ENCODE data around the gene TTC39A. TPM values are rescaled to one million over a fixed set of nuclear protein-coding genes. Genes with fewer than 3 reads are reported as not detected.

The TTC39A gene
- total RNA-seq, 2 donors from 2014 or later, result 0.78 TPM; not detected in 1

- ATAC-seq, result no peak
- Mint-ChIP-seq H3K27ac (no peak overlapping the region), H3K27me3 (peaks cover 16 to 27% of the 10 kb centered on the region in 2 donors), H3K4me3 (no peak overlapping the region), H3K36me3 (no peaks in the 10 kb centered on the region), H3K4me1 (ENCODE audit: low read depth in 2 of 2) (no peaks in the 10 kb centered on the region), H3K9me3 (no peaks in the 10 kb centered on the region)
- no peak for DNase-seq (ENCODE audit: low spot score)
Observed at GRCh38 chr1:51346086-51346942, 16.0 kb upstream of the TTC39A start.

GRCh38 chr1:51345300-51345687, 14.9 kb upstream of the TTC39A start:
- Mint-ChIP-seq H3K4me3 (no peak overlapping the region), H3K9me3 (no peaks in the 10 kb centered on the region), H3K27me3 (peaks cover 16 to 27% of the 10 kb centered on the region in 2 donors), H3K36me3 (no peaks in the 10 kb centered on the region), H3K4me1 (ENCODE audit: low read depth in 2 of 2) (no peaks in the 10 kb centered on the region), H3K27ac (no peak overlapping the region)
- ATAC-seq, result no peak
- DNase-seq (ENCODE audit: low spot score), result no peak

- Mint-ChIP-seq H3K4me3 (no peak overlapping the region), H3K36me3 (no peaks in the 10 kb centered on the region), H3K27me3 (peaks cover 16 to 27% of the 10 kb centered on the region in 2 donors), H3K4me1 (ENCODE audit: low read depth in 2 of 2) (no peaks in the 10 kb centered on the region), H3K27ac (no peak overlapping the region), H3K9me3 (no peaks in the 10 kb centered on the region)
- DNase-seq (ENCODE audit: low spot score), result no peak
- ATAC-seq, result peak; percentile 16 to 25
Observed at GRCh38 chr1:51344602-51345299, 14.4 kb upstream of the TTC39A start.

GRCh38 chr1:51344276-51344601, 13.9 kb upstream of the TTC39A start:
- ATAC-seq, result peak in 1 of 2 donors; percentile 3
- no peak overlapping the region for H3K4me3 Mint-ChIP-seq

GRCh38 chr1:51343624-51344023, 13.3 kb upstream of the TTC39A start:
- no peaks in the 10 kb centered on the region for H3K36me3 Mint-ChIP-seq
- no peaks in the 10 kb centered on the region for H3K4me1 Mint-ChIP-seq (ENCODE audit: low read depth in 2 of 2)
- DNase-seq (ENCODE audit: low spot score) (no peak), ATAC-seq (no peak)
- H3K27me3 Mint-ChIP-seq, result peaks cover 16 to 27% of the 10 kb centered on the region in 2 donors
- H3K9me3 Mint-ChIP-seq, result no peaks in the 10 kb centered on the region
- H3K4me3 Mint-ChIP-seq, result no peak overlapping the region
- H3K27ac Mint-ChIP-seq, result no peak overlapping the region

More at GRCh38 chr1:51344276-51344601, 13.9 kb upstream of the TTC39A start:
- Mint-ChIP-seq H3K36me3 (no peaks in the 10 kb centered on the region), H3K9me3 (no peaks in the 10 kb centered on the region), H3K4me1 (ENCODE audit: low read depth in 2 of 2) (no peaks in the 10 kb centered on the region), H3K27me3 (peaks cover 16 to 27% of the 10 kb centered on the region in 2 donors), H3K27ac (no peak overlapping the region)
- DNase-seq (ENCODE audit: low spot score), result no peak

GRCh38 chr1:51342591-51343206, 12.3 kb upstream of the TTC39A start:
- ATAC-seq, result no peak
- Mint-ChIP-seq H3K4me3 (no peak overlapping the region), H3K27ac (no peak overlapping the region), H3K36me3 (no peaks in the 10 kb centered on the region), H3K9me3 (no peaks in the 10 kb centered on the region), H3K4me1 (ENCODE audit: low read depth in 2 of 2) (no peaks in the 10 kb centered on the region), H3K27me3 (peaks cover 16 to 27% of the 10 kb centered on the region in 2 donors)
- DNase-seq (ENCODE audit: low spot score), result no peak

GRCh38 chr1:51341876-51342496, 11.6 kb upstream of the TTC39A start:
- Mint-ChIP-seq H3K9me3 (no peaks in the 10 kb centered on the region), H3K27me3 (peaks cover 16 to 25% of the 10 kb centered on the region in 2 donors), H3K4me3 (no peak overlapping the region), H3K4me1 (ENCODE audit: low read depth in 2 of 2) (no peaks in the 10 kb centered on the region), H3K36me3 (no peaks in the 10 kb centered on the region), H3K27ac (no peak overlapping the region)
- ATAC-seq, result no peak
- DNase-seq (ENCODE audit: low spot score), result no peak

- no peak for ATAC-seq
- no peaks in the 10 kb centered on the region for H3K36me3 Mint-ChIP-seq
- H3K9me3 Mint-ChIP-seq, result no peaks in the 10 kb centered on the region
- no peaks in the 10 kb centered on the region for H3K4me1 Mint-ChIP-seq (ENCODE audit: low read depth in 2 of 2)
- DNase-seq (ENCODE audit: low spot score), result no peak
- no peak overlapping the region for H3K4me3 Mint-ChIP-seq
- H3K27ac Mint-ChIP-seq, result no peak overlapping the region
- H3K27me3 Mint-ChIP-seq, result peaks cover 16 to 19% of the 10 kb centered on the region in 2 donors
Observed at GRCh38 chr1:51340380-51340779, 10.0 kb upstream of the TTC39A start.

GRCh38 chr1:51336711-51337110, 6.3 kb upstream of the TTC39A start:
- H3K27ac Mint-ChIP-seq, result no peak overlapping the region
- no peaks in the 10 kb centered on the region for H3K36me3 Mint-ChIP-seq
- H3K27me3 Mint-ChIP-seq, result peaks cover 0 to 2% of the 10 kb centered on the region in 2 donors
- DNase-seq (ENCODE audit: low spot score) (no peak), ATAC-seq (no peak)
- H3K4me3 Mint-ChIP-seq, result no peak overlapping the region
- no peaks in the 10 kb centered on the region for H3K4me1 Mint-ChIP-seq (ENCODE audit: low read depth in 2 of 2)
- H3K9me3 Mint-ChIP-seq, result no peaks in the 10 kb centered on the region

GRCh38 chr1:51336004-51336403, 5.6 kb upstream of the TTC39A start:
- no peak overlapping the region for H3K4me3 Mint-ChIP-seq
- peaks cover 6% of the 10 kb centered on the region in 2 donors for H3K4me1 Mint-ChIP-seq (ENCODE audit: low read depth in 2 of 2)
- H3K9me3 Mint-ChIP-seq, result no peaks in the 10 kb centered on the region
- H3K27me3 Mint-ChIP-seq, result peaks cover 7 to 9% of the 10 kb centered on the region in 2 donors
- ATAC-seq, result no peak
- H3K27ac Mint-ChIP-seq, result no peak overlapping the region
- DNase-seq (ENCODE audit: low spot score), result no peak
- H3K36me3 Mint-ChIP-seq, result no peaks in the 10 kb centered on the region

- H3K9me3 Mint-ChIP-seq, result no peaks in the 10 kb centered on the region
- peaks cover 7% of the 10 kb centered on the region in 2 donors for H3K4me1 Mint-ChIP-seq (ENCODE audit: low read depth in 2 of 2)
- ATAC-seq, result no peak
- H3K27me3 Mint-ChIP-seq, result peaks cover 23% of the 10 kb centered on the region in 2 donors
- H3K27ac Mint-ChIP-seq, result peak overlapping the region in 1 of 2 donors; percentile 27
- H3K4me3 Mint-ChIP-seq, result peak overlapping the region; percentile 77
- no peaks in the 10 kb centered on the region for H3K36me3 Mint-ChIP-seq
- DNase-seq (ENCODE audit: low spot score), result no peak
Observed at GRCh38 chr1:51331206-51332100, 1.1 kb upstream of the TTC39A start.

- no peak for ATAC-seq
- no peaks in the 10 kb centered on the region for H3K36me3 Mint-ChIP-seq
Observed at GRCh38 chr1:51329443-51330325, 678 bp downstream of the TTC39A start.

More at GRCh38 chr1:51329443-51330325, 678 bp downstream of the TTC39A start:
- Mint-ChIP-seq H3K27ac (no peak overlapping the region), H3K27me3 (peaks cover 23% of the 10 kb centered on the region in 2 donors), H3K4me1 (ENCODE audit: low read depth in 2 of 2) (peaks cover 7% of the 10 kb centered on the region in 2 donors), H3K9me3 (no peaks in the 10 kb centered on the region), H3K4me3 (peak overlapping the region; percentile 30)
- DNase-seq (ENCODE audit: low spot score), result no peak
